ENCODE results near the gene PCDHGA8.

The PCDHGA8 gene

DNA sequence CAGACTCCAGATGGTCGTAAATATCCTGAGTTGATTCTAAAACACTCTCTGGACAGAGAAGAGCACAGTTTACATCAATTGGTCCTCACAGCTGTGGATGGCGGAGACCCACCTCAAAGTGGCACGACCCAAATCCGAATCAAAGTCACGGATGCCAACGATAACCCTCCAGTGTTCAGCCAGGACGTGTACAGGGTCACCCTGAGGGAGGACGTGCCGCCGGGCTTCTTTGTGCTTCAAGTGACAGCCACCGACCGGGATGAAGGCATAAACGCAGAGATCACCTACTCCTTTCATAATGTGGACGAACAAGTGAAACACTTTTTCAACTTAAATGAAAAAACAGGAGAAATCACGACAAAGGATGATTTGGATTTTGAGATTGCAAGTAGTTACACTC, 31.7 kb upstream of the PCDHGA8 start:
- peak overlapping the region; percentile 54; the same call in 1 of the 2 replicates for H3K4me3 ChIP-seq (ENCODE audit: low read depth, low read length)
- TF ChIP-seq, protein P1, sequence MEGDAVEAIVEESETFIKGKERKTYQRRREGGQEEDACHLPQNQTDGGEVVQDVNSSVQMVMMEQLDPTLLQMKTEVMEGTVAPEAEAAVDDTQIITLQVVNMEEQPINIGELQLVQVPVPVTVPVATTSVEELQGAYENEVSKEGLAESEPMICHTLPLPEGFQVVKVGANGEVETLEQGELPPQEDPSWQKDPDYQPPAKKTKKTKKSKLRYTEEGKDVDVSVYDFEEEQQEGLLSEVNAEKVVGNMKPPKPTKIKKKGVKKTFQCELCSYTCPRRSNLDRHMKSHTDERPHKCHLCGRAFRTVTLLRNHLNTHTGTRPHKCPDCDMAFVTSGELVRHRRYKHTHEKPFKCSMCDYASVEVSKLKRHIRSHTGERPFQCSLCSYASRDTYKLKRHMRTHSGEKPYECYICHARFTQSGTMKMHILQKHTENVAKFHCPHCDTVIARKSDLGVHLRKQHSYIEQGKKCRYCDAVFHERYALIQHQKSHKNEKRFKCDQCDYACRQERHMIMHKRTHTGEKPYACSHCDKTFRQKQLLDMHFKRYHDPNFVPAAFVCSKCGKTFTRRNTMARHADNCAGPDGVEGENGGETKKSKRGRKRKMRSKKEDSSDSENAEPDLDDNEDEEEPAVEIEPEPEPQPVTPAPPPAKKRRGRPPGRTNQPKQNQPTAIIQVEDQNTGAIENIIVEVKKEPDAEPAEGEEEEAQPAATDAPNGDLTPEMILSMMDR (IDR thresholded peaks at IDR 0.05; ENCODE audit: low read depth, low read length, missing control alignments): no peak
- DNase-seq (ENCODE audit: low read depth): no peak

GRCh38 chr5:141362719-141363118, 29.7 kb upstream of the PCDHGA8 start:
- no peak for DNase-seq (ENCODE audit: low read depth)
- TF ChIP-seq, protein P1 (IDR thresholded peaks at IDR 0.05; ENCODE audit: low read depth, low read length, missing control alignments): no peak
- no peak overlapping the region for H3K4me3 ChIP-seq (ENCODE audit: low read depth, low read length)

- TF ChIP-seq, protein P1 (IDR thresholded peaks at IDR 0.05; ENCODE audit: low read depth, low read length, missing control alignments): no peak
- DNase-seq (ENCODE audit: low read depth): no peak
- no peak within 1 kb of the TSS for H3K4me3 ChIP-seq (ENCODE audit: low read depth, low read length)
Observed at GRCh38 chr5:141363952-141364660, 28.3 kb upstream of the PCDHGA8 start, which contains the start of gene PCDHGA5. Gene PCDHGA5, plus strand, starts transcription at chr5:141364162. Its CDS starts 169 bp downstream, at chr5:141364331.

DNA sequence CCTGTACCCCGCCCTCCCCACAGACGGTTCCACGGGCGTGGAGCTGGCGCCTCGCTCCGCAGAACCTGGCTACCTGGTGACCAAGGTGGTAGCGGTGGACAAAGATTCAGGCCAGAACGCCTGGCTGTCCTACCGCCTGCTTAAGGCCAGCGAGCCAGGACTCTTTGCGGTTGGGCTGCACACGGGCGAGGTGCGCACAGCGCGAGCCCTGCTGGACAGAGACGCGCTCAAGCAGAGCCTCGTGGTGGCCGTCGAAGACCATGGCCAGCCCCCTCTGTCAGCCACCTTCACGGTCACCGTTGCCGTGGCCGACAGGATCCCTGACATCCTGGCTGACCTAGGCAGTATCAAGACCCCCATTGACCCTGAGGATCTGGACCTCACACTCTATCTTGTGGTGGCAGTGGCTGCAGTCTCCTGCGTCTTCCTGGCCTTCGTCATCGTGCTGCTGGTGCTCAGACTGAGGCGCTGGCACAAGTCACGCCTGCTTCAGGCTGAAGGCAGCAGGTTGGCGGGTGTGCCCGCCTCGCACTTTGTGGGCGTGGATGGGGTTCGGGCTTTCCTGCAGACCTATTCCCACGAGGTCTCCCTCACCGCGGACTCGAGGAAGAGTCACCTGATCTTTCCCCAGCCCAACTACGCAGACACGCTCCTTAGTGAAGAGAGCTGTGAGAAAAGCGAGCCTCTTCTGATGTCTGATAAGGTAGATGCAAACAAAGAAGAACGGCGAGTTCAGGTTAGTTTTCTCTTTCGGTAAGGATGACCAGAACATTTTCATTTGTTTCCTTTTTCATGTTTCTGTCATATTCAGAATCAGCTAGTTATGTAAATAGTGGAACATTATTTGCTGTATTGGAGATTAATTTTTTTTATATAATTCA, 26.2 kb upstream of the PCDHGA8 start:
- DNase-seq (ENCODE audit: low read depth): no peak
- TF ChIP-seq, protein P1 (IDR thresholded peaks at IDR 0.05; ENCODE audit: low read depth, low read length, missing control alignments): no peak
- no peak overlapping the region for H3K4me3 ChIP-seq (ENCODE audit: low read depth, low read length)

GRCh38 chr5:141369994-141370848, 22.2 kb upstream of the PCDHGA8 start, which contains the start of gene PCDHGB3:
Gene PCDHGB3, plus strand, starts transcription at chr5:141370242. Its CDS starts 153 bp downstream, at chr5:141370395.
- peak; percentile 60 for DNase-seq (ENCODE audit: low read depth)
- TF ChIP-seq, protein P1 (IDR thresholded peaks at IDR 0.05; ENCODE audit: low read depth, low read length, missing control alignments): peak; percentile 72
- peak within 1 kb of the TSS; percentile 58 for H3K4me3 ChIP-seq (ENCODE audit: low read depth, low read length)

Data from GM12864 (cell line).